Gastrocnemius medialis (tissue), 4 donors: ENCODE data around the gene ZNF320.

ENCODE experiments used
- CTCF ChIP-seq, 5 experiments: fragments of 450-650 bp in 3 of 5; fragments of 200-600 bp in 2 of 5; sonication (generic) in 2 of 5; IDR thresholded peaks in 4 of 5; conservative IDR thresholded peaks in 1 of 5; 1 replicate in 4 of 5; 2 replicates in 1 of 5; pipeline ENCODE4 v1.5.1; 2016 to 2019; ENCODE audit warnings: antibody characterized with exemption in 5 of 5, mild to moderate bottlenecking in 3 of 5, moderate library complexity in 3 of 5
- POLR2A ChIP-seq, 2 donors: fragments of 450-650 bp; IDR thresholded peaks; one replicate each; pipeline ENCODE4 v1.6.1; 2017; ENCODE audit warnings: antibody characterized with exemption in 2 of 2, mild to moderate bottlenecking in 2 of 2, moderate library complexity in 2 of 2

GRCh38 chr19:52936954-52937325 lies 39.5 kb upstream of the ZNF320 start:
- TF ChIP-seq CTCF (IDR thresholded peaks at IDR 0.05 in 4 of 5, conservative IDR thresholded peaks at IDR 0.05 in 1 of 5) (no peak), POLR2A (IDR thresholded peaks at IDR 0.05) (no peak)
